H9 (cell line): ENCODE results near the gene PTPRN2. TPM values are rescaled to one million over a fixed set of nuclear protein-coding genes. Genes with fewer than 3 reads are reported as not detected.

Experiments
- DNase-seq: peaks from one replicate; pipeline ENCODE4 v3.0.0-alpha.2; 2017
- H2AFZ ChIP-seq: one replicate; pipeline ENCODE4 v1.6.1; 2013; ENCODE audit warnings: mild to moderate bottlenecking, low read length, control low read depth, moderate library complexity
- H2AK5ac ChIP-seq: 2 replicates; pipeline ENCODE4 v1.6.1; 2013; ENCODE audit warnings: low read length, control low read depth, mixed read lengths; ENCODE audit not compliant: insufficient read length
- H2BK120ac ChIP-seq: one replicate; pipeline ENCODE4 v1.6.1; 2013; ENCODE audit warnings: low read depth, mild to moderate bottlenecking, low read length, control low read depth, inconsistent platforms; ENCODE audit not compliant: poor library complexity, severe bottlenecking
- H2BK12ac ChIP-seq: 2 replicates; pipeline ENCODE4 v1.6.1; 2013; ENCODE audit warnings: low read length, control low read depth, mixed read lengths, low read depth; ENCODE audit not compliant: insufficient read length
- H2BK15ac ChIP-seq: 2 replicates; pipeline ENCODE4 v1.6.1; 2013; ENCODE audit warnings: low read depth, low read length, control low read depth
- H2BK20ac ChIP-seq: one replicate; pipeline ENCODE4 v1.6.1; 2013; ENCODE audit warnings: low read depth, mild to moderate bottlenecking, low read length, control low read depth, inconsistent platforms; ENCODE audit not compliant: poor library complexity, severe bottlenecking
- H2BK5ac ChIP-seq: 2 replicates; pipeline ENCODE4 v1.6.1; 2013; ENCODE audit warnings: low read length, control low read depth, mixed read lengths; ENCODE audit not compliant: insufficient read length
- H3K14ac ChIP-seq: 2 replicates; pipeline ENCODE4 v1.6.1; 2013; ENCODE audit warnings: low read length, control low read depth; ENCODE audit not compliant: insufficient read depth
- H3K18ac ChIP-seq: 2 replicates; pipeline ENCODE4 v1.6.1; 2013; ENCODE audit warnings: low read depth, mild to moderate bottlenecking, mixed read lengths, low read length, control low read depth; ENCODE audit not compliant: insufficient read length
- H3K23ac ChIP-seq: 2 replicates; pipeline ENCODE4 v1.6.1; 2013; ENCODE audit warnings: low read length, control low read depth, mixed read lengths, low read depth; ENCODE audit not compliant: insufficient read length
- H3K23me2 ChIP-seq: 2 replicates; pipeline ENCODE4 v1.6.1; 2013; ENCODE audit warnings: low read depth, mild to moderate bottlenecking, mixed read lengths, low read length, control low read depth; ENCODE audit not compliant: insufficient read length, poor library complexity, severe bottlenecking
- H3K27ac ChIP-seq: 2 replicates; pipeline ENCODE4 v1.5.1; 2013; ENCODE audit warnings: low read length, control low read depth, mixed read lengths, low read depth; ENCODE audit not compliant: insufficient read length
- H3K27me3 ChIP-seq: 2 replicates; pipeline ENCODE4 v1.6.1; 2013; ENCODE audit warnings: low read length, control low read depth, inconsistent platforms; ENCODE audit not compliant: insufficient read depth
- H3K4ac ChIP-seq: 2 replicates; pipeline ENCODE4 v1.6.1; 2013; ENCODE audit warnings: low read depth, mild to moderate bottlenecking, control low read depth, inconsistent platforms, low read length, moderate library complexity
- H3K4me1 ChIP-seq: 2 replicates; pipeline ENCODE4 v1.6.1; 2013; ENCODE audit warnings: low read length, control low read depth, inconsistent platforms; ENCODE audit not compliant: insufficient read depth
- H3K4me2 ChIP-seq: 2 replicates; pipeline ENCODE4 v1.6.1; 2013; ENCODE audit warnings: low read length, control low read depth, mixed read lengths; ENCODE audit not compliant: insufficient read length, insufficient read depth
- H3K56ac ChIP-seq: 2 replicates; pipeline ENCODE4 v1.6.1; 2013; ENCODE audit warnings: low read depth, mild to moderate bottlenecking, mixed read lengths, low read length, control low read depth; ENCODE audit not compliant: insufficient read length
- H3K79me1 ChIP-seq: 2 replicates; pipeline ENCODE4 v1.6.1; 2013; ENCODE audit warnings: low read depth, mild to moderate bottlenecking, moderate library complexity, low read length, control low read depth, inconsistent platforms; ENCODE audit not compliant: insufficient read depth, poor library complexity, severe bottlenecking
- H3K79me2 ChIP-seq: 2 replicates; pipeline ENCODE4 v1.6.1; 2013; ENCODE audit warnings: low read length, control low read depth, inconsistent platforms; ENCODE audit not compliant: insufficient read depth
- H3K9ac ChIP-seq: 2 replicates; pipeline ENCODE4 v1.6.1; 2013; ENCODE audit warnings: low read length, control low read depth, mixed read lengths; ENCODE audit not compliant: insufficient read length; ENCODE audit errors: extremely low read depth
- H3K9me3 ChIP-seq: one replicate; pipeline ENCODE4 v1.6.1; 2013; ENCODE audit warnings: low read depth, low read length, inconsistent platforms; ENCODE audit not compliant: control insufficient read depth
- H3T11ph ChIP-seq: one replicate; pipeline ENCODE4 v1.6.1; 2013; ENCODE audit warnings: mild to moderate bottlenecking, low read length, control low read depth, inconsistent platforms
- H4K20me1 ChIP-seq: one replicate; pipeline ENCODE4 v1.6.1; 2013; ENCODE audit not compliant: control insufficient read depth, insufficient read length, insufficient read depth
- H4K5ac ChIP-seq: 2 replicates; pipeline ENCODE4 v1.6.1; 2013; ENCODE audit warnings: low read depth, mild to moderate bottlenecking, mixed read lengths, low read length, control low read depth; ENCODE audit not compliant: insufficient read length
- H4K8ac ChIP-seq: replicated peaks from 2 replicates; pipeline ENCODE4 v1.6.1; 2013; ENCODE audit warnings: low read length, control low read depth, mixed read lengths, low read depth; ENCODE audit not compliant: insufficient read length
- H4K91ac ChIP-seq: 2 replicates; pipeline ENCODE4 v1.6.1; 2013; ENCODE audit warnings: low read depth, mild to moderate bottlenecking, moderate library complexity, mixed read lengths, low read length, control low read depth; ENCODE audit not compliant: insufficient read length
- H3K27ac Mint-ChIP-seq, 3 experiments: 2 replicates in 2 of 3; 3 replicates in 1 of 3; pipeline ENCODE4 v1.8.0; 2020 to 2021; ENCODE audit warnings: mixed read lengths in 3 of 3, mild to moderate bottlenecking in 1 of 3, moderate library complexity in 1 of 3
- H3K27me3 Mint-ChIP-seq: 2 replicates; pipeline ENCODE4 v1.8.0; 2021; ENCODE audit warnings: low read depth, mild to moderate bottlenecking, moderate library complexity, mixed read lengths
- H3K36me3 Mint-ChIP-seq, 3 experiments: 2 replicates in 2 of 3; 3 replicates in 1 of 3; pipeline ENCODE4 v1.8.0; 2020 to 2021; ENCODE audit warnings: low read depth in 3 of 3, mixed read lengths in 3 of 3; ENCODE audit not compliant: insufficient read depth in 1 of 3
- H3K4me1 Mint-ChIP-seq, 2 experiments: 2 replicates each; pipeline ENCODE4 v1.8.0; 2020; ENCODE audit warnings: mixed read lengths in 2 of 2
- H3K4me3 Mint-ChIP-seq, 2 experiments: 2 replicates in 1 of 2; 3 replicates in 1 of 2; pipeline ENCODE4 v1.8.0; 2020 to 2021; ENCODE audit warnings: mild to moderate bottlenecking in 2 of 2, mixed read lengths in 2 of 2, moderate library complexity in 1 of 2
- H3K9me3 Mint-ChIP-seq, 2 experiments: 2 replicates in 1 of 2; 3 replicates in 1 of 2; pipeline ENCODE4 v1.8.0; 2020; ENCODE audit warnings: mild to moderate bottlenecking in 2 of 2, mixed read lengths in 2 of 2, moderate library complexity in 1 of 2
- WGBS: extraction: QIAGEN DNeasy Blood & Tissue Kit; methylation state at CpG from one replicate; pipeline ENCODE4 v1.1.7; 2013; ENCODE audit warnings: missing lambda C conversion rate, low lambda C conversion rate, mixed read lengths; ENCODE audit not compliant: insufficient read length; ENCODE audit errors: extremely low coverage; 5-methylcytosine and 5-hydroxymethylcytosine counted together
- total RNA-seq: library from RNA; stranded (reverse); gene quantifications from 2 replicates; pipeline ENCODE4 v1.2.1, GENCODE V29; 2021
- TF ChIP-seq, protein P1 (sequence below): fragments of 200-600 bp; sonication (generic); conservative IDR thresholded peaks from 3 replicates; pipeline ENCODE4 v1.8.0; 2021; ENCODE audit warnings: antibody characterized with exemption, mild to moderate bottlenecking

Gene PTPRN2
- total RNA-seq, 1 experiment from 2014 or later = 5.2 TPM

DNA sequence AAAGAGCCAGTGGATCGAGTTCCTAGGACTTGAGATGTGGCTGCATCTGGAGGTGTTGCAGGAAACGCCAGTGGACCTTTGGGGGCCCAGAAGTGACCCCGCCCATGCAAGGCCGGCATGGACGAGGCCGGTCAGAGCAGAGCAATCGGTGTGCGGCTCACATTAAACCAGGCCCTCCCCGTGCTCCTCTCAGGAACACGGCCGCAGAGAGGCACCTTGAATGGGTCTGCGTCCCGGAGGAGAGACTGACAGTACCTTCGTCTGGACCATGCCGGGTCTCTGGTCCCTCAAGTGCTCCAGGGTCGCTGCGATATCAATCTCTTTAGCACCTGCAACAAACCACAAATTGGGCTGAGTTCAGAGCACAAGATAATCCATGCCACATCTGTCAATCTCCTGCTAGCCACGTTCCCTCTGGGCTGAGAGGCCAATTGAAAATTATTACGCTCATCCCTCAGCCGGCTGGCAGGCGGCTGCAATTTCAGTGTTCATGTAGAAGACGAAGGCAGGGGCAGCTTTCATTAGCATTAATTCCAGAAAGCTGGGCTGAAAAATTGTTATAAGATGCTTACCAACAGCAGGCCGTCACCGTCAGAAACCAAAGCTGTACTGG, 1038.8 kb downstream of the PTPRN2 start:
- H4K20me1 ChIP-seq = no peaks in the 10 kb centered on the region
- H3K79me1 ChIP-seq = no peaks in the 10 kb centered on the region
- no peak overlapping the region for H3K4me3 Mint-ChIP-seq
- no peak overlapping the region for H3K14ac ChIP-seq
- H2BK15ac ChIP-seq = no peak overlapping the region
- no peak overlapping the region for H2BK20ac ChIP-seq
- H3K36me3 Mint-ChIP-seq = peaks cover 0 to 3% (median 0%) of the 10 kb centered on the region in 3 experiments; a peak in 2 of 7 replicates
- H3K18ac ChIP-seq = no peak overlapping the region
- no peak overlapping the region for H2AK5ac ChIP-seq
- H3K79me2 ChIP-seq = no peaks in the 10 kb centered on the region
- peaks cover 75% of the 10 kb centered on the region for H3K27me3 Mint-ChIP-seq
- no peaks in the 10 kb centered on the region for H3K9me3 ChIP-seq
- H2BK5ac ChIP-seq = no peak overlapping the region
- H3K4me2 ChIP-seq = no peak overlapping the region
- no peak overlapping the region for H3K56ac ChIP-seq
- no peak overlapping the region for H3K27ac Mint-ChIP-seq
- peaks cover 2 to 5% of the 10 kb centered on the region in 2 experiments; a peak in 3 of 4 replicates for H3K4me1 Mint-ChIP-seq
- H3K9ac ChIP-seq = no peak overlapping the region
- no peak overlapping the region for H3K23ac ChIP-seq
- H2BK12ac ChIP-seq = no peak overlapping the region
- H3T11ph ChIP-seq = no peak overlapping the region
- WGBS = no CpG with 5 or more reads among the region's 24 CpGs
- H4K91ac ChIP-seq = no peak overlapping the region
- peaks cover 0 to 3% of the 10 kb centered on the region in 2 experiments; a peak in 2 of 5 replicates for H3K9me3 Mint-ChIP-seq
- TF ChIP-seq, protein P1, sequence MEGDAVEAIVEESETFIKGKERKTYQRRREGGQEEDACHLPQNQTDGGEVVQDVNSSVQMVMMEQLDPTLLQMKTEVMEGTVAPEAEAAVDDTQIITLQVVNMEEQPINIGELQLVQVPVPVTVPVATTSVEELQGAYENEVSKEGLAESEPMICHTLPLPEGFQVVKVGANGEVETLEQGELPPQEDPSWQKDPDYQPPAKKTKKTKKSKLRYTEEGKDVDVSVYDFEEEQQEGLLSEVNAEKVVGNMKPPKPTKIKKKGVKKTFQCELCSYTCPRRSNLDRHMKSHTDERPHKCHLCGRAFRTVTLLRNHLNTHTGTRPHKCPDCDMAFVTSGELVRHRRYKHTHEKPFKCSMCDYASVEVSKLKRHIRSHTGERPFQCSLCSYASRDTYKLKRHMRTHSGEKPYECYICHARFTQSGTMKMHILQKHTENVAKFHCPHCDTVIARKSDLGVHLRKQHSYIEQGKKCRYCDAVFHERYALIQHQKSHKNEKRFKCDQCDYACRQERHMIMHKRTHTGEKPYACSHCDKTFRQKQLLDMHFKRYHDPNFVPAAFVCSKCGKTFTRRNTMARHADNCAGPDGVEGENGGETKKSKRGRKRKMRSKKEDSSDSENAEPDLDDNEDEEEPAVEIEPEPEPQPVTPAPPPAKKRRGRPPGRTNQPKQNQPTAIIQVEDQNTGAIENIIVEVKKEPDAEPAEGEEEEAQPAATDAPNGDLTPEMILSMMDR = no peak
- H3K4ac ChIP-seq = no peak overlapping the region
- no peak overlapping the region for H2AFZ ChIP-seq
- no peak for DNase-seq
- H3K27me3 ChIP-seq = no peaks in the 10 kb centered on the region
- H4K8ac ChIP-seq = no peak overlapping the region
- H3K27ac ChIP-seq = no peak overlapping the region
- H2BK120ac ChIP-seq = no peak overlapping the region
- H3K4me1 ChIP-seq = no peaks in the 10 kb centered on the region
- no peaks in the 10 kb centered on the region for H3K23me2 ChIP-seq
- H4K5ac ChIP-seq = no peak overlapping the region
